Mucosa of descending colon (tissue), 3 donors: ENCODE results near the gene SEZ6L2. TPM values are rescaled to one million over a fixed set of nuclear protein-coding genes. Genes with fewer than 3 reads are reported as not detected.

Source experiments
- ATAC-seq: fragments of 200-7000 bp; cut with Tn5 transposase; one replicate; pipeline ENCODE4 v1.9.1; 2020; ENCODE audit warnings: mild to moderate bottlenecking, moderate library complexity
- DNase-seq, 3 donors: peaks; one replicate each; pipeline ENCODE4 v3.0.0-alpha.2; 2020
- H3K36me3 ChIP-seq: fragments of 200-600 bp; one replicate; pipeline ENCODE4 v1.8.0; 2021; ENCODE audit warnings: low read depth, mild to moderate bottlenecking
- H3K4me1 ChIP-seq: fragments of 200-600 bp; one replicate; pipeline ENCODE4 v1.8.0; 2021; ENCODE audit warnings: low read depth, mild to moderate bottlenecking
- H3K4me3 ChIP-seq: fragments of 200-600 bp; one replicate; pipeline ENCODE4 v1.8.0; 2021; ENCODE audit warnings: mild to moderate bottlenecking
- H3K9me3 ChIP-seq: fragments of 200-600 bp; one replicate; pipeline ENCODE4 v1.8.0; 2021; ENCODE audit warnings: mild to moderate bottlenecking
- intact Hi-C, 2 donors: fragments of 100-400 bp; cut with DNase I in 1 of 2; cut with micrococcal nuclease in 1 of 2; formaldehyde crosslinking; loops; one replicate each; pipeline versions ENCODE4 v1.11.0 to v1.11.1; 2022; cut with DNase I, micrococcal nuclease
- total RNA-seq, 3 donors: library from RNA; stranded (reverse); fragmentation: NEBNext Ultra II Directional in 2 of 3; extraction: Animal tissue kit (Norgen Biotek cat#: 25700) in 2 of 3; gene quantifications; one replicate each; pipeline versions ENCODE4 v1.2.1 to v1.2.4, GENCODE V29; 2021 to 2023
- TF ChIP-seq, protein P1 (sequence below): fragments of 200-600 bp; IDR thresholded peaks from one replicate; pipeline ENCODE4 v1.8.0; 2022; ENCODE audit warnings: antibody characterized with exemption, mild to moderate bottlenecking
- donor health status: DM: no; HTN: no; CAD: no; lungs with moderate emphysema.
- donor health status: DM: no; HTN: no; CAD: no.
- donor health status: DM: no; HTN: yes; CAD: no.

The SEZ6L2 gene
- total RNA-seq, 3 donors from 2014 or later: 6.1 to 9.6 (median 7.0) TPM

DNA sequence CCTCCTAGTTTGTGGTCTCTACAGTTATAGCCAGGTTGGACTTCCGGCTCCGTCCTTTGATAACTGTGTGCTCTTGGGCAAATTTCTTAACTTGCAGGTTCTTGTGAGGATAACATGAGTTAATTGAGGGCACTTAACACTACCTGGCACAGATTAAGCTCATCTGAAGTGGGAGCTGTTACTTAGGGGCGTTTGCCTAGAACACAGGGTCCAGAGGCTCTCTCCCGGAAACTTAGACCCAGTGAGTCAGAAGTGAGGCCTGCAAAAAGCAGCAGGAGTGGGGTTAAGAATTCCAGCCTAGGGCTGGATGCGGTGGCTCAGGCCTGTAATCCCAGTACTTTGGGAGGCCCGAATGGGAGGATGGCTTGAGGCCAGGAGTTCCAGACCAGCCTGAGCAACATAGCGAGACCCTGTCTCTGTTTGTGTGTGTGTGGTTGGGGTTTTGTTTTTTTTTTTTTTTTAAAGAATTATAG is 77.7 kb downstream of the SEZ6L2 start:
- peaks cover 86% of the 10 kb centered on the region for H3K4me1 ChIP-seq
- DNase-seq (peak; percentile 59 to 67 (median 64)), ATAC-seq (peak; percentile 48)
- TF ChIP-seq, protein P1, sequence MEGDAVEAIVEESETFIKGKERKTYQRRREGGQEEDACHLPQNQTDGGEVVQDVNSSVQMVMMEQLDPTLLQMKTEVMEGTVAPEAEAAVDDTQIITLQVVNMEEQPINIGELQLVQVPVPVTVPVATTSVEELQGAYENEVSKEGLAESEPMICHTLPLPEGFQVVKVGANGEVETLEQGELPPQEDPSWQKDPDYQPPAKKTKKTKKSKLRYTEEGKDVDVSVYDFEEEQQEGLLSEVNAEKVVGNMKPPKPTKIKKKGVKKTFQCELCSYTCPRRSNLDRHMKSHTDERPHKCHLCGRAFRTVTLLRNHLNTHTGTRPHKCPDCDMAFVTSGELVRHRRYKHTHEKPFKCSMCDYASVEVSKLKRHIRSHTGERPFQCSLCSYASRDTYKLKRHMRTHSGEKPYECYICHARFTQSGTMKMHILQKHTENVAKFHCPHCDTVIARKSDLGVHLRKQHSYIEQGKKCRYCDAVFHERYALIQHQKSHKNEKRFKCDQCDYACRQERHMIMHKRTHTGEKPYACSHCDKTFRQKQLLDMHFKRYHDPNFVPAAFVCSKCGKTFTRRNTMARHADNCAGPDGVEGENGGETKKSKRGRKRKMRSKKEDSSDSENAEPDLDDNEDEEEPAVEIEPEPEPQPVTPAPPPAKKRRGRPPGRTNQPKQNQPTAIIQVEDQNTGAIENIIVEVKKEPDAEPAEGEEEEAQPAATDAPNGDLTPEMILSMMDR: no peak
- H3K9me3 ChIP-seq: no peaks in the 10 kb centered on the region
- intact Hi-C loops: no loop called here
- H3K4me3 ChIP-seq: no peak overlapping the region
- H3K36me3 ChIP-seq: no peaks in the 10 kb centered on the region

Other genes with a start within 250 kb of the SEZ6L2 start
- 1 to 10 TPM; 4.4 to 6.0 (median 4.5) TPM for gene SPN, start 236.3 kb downstream of the SEZ6L2 start, total RNA-seq
- 10 to 100 TPM; 25.3 to 54.6 (median 25.4) TPM for gene QPRT, start 220.4 kb downstream of the SEZ6L2 start, total RNA-seq
- gene C16orf54, start 153.6 kb downstream of the SEZ6L2 start, total RNA-seq: 1 to 10 TPM; 1.6 to 3.4 (median 1.7) TPM
- gene ZG16, start 121.3 kb downstream of the SEZ6L2 start, total RNA-seq: 100 to 1,000 TPM; 196 to 671 (median 551) TPM
- 10 to 100 TPM; 24.7 to 56.2 (median 53.0) TPM for gene KIF22, start 108.8 kb downstream of the SEZ6L2 start, total RNA-seq
- gene MAZ, start 93.0 kb downstream of the SEZ6L2 start, total RNA-seq: 100 to 1,000 TPM; 224 to 415 (median 225) TPM
- 10 to 100 TPM in 1 of 3 donors, under 1 TPM in 2; 0.81 to 15.2 (median 0.94) TPM for gene PRRT2, start 87.4 kb downstream of the SEZ6L2 start, total RNA-seq
- 10 to 100 TPM; 15.6 to 25.1 (median 20.5) TPM for gene PAGR1, start 83.4 kb downstream of the SEZ6L2 start, total RNA-seq
- 100 to 1,000 TPM; 307 to 552 (median 529) TPM for gene MVP, start 79.1 kb downstream of the SEZ6L2 start, total RNA-seq
- gene CDIPT, start 36.3 kb downstream of the SEZ6L2 start, total RNA-seq: 100 to 1,000 TPM in 1 of 3 donors, 10 to 100 TPM in 2; 53.1 to 102 (median 90.5) TPM
- gene ASPHD1, start 938 bp upstream of the SEZ6L2 start, total RNA-seq: 1 to 10 TPM; 1.6 to 1.9 (median 1.8) TPM
- gene KCTD13, start 26.7 kb upstream of the SEZ6L2 start, total RNA-seq: 10 to 100 TPM; 22.2 to 25.8 (median 22.9) TPM
- gene TMEM219, start 62.5 kb upstream of the SEZ6L2 start, total RNA-seq: 100 to 1,000 TPM; 116 to 209 (median 130) TPM
- gene TAOK2, start 74.3 kb upstream of the SEZ6L2 start, total RNA-seq: 10 to 100 TPM; 46.6 to 53.4 (median 50.5) TPM
- gene HIRIP3, start 96.1 kb upstream of the SEZ6L2 start, total RNA-seq: 10 to 100 TPM; 11.3 to 21.3 (median 11.9) TPM
- gene INO80E, start 96.7 kb upstream of the SEZ6L2 start, total RNA-seq: 10 to 100 TPM; 71.2 to 79.5 (median 78.4) TPM
- gene DOC2A, start 111.5 kb upstream of the SEZ6L2 start, total RNA-seq: 10 to 100 TPM in 1 of 3 donors, 1 to 10 TPM in 2; 5.2 to 16.8 (median 7.5) TPM
- not detected for gene C16orf92, start 123.6 kb upstream of the SEZ6L2 start, total RNA-seq
- gene TLCD3B, start 131.7 kb upstream of the SEZ6L2 start, total RNA-seq: under 1 TPM in 2 of 3 donors, not detected in 1; 0.38 to 0.46 TPM
- gene ALDOA, start 166.2 kb upstream of the SEZ6L2 start, total RNA-seq: 1,000 to 10,000 TPM; 1,235 to 2,016 (median 1,778) TPM
- 100 to 1,000 TPM in 2 of 3 donors, 10 to 100 TPM in 1; 71.7 to 109 (median 102) TPM for gene PPP4C, start 176.4 kb upstream of the SEZ6L2 start, total RNA-seq
- gene TBX6, start 192.4 kb upstream of the SEZ6L2 start, total RNA-seq: 1 to 10 TPM in 1 of 3 donors, under 1 TPM in 2; 0.63 to 1.9 (median 0.90) TPM
- 10 to 100 TPM; 30.5 to 78.4 (median 69.3) TPM for gene YPEL3, start 196.7 kb upstream of the SEZ6L2 start, total RNA-seq
- 10 to 100 TPM; 29.6 to 75.3 (median 51.7) TPM for gene GDPD3, start 214.0 kb upstream of the SEZ6L2 start, total RNA-seq
- 100 to 1,000 TPM; 200 to 378 (median 285) TPM for gene MAPK3, start 223.7 kb upstream of the SEZ6L2 start, total RNA-seq